Testis (tissue), 3 donors: Measurements from ENCODE around the gene CHD8. TPM values are rescaled to one million over a fixed set of nuclear protein-coding genes. Genes with fewer than 3 reads are reported as not detected.

ENCODE experiments used
- DNase-seq: peaks from one replicate; pipeline ENCODE4 v3.0.0-alpha.2; 2019
- H3K27ac ChIP-seq, 2 donors: fragments of 200-600 bp; sonication (generic); one replicate each; pipeline ENCODE4 v1.5.1; 2019
- H3K27me3 ChIP-seq: fragments of 200-600 bp; sonication (generic); one replicate; pipeline ENCODE4 v1.5.1; 2019
- H3K36me3 ChIP-seq: fragments of 200-600 bp; sonication (generic); one replicate; pipeline ENCODE4 v1.5.1; 2017; ENCODE audit warnings: low read depth; ENCODE audit errors: missing control alignments
- H3K4me1 ChIP-seq: fragments of 200-600 bp; sonication (generic); one replicate; pipeline ENCODE4 v1.5.1; 2019
- H3K4me3 ChIP-seq, 2 donors: fragments of 200-600 bp; sonication (generic); one replicate each; pipeline ENCODE4 v1.5.1; 2017 to 2019
- H3K9me3 ChIP-seq: fragments of 200-600 bp; sonication (generic); one replicate; pipeline ENCODE4 v1.5.1; 2017
- POLR2A ChIP-seq: fragments of 450-650 bp; IDR thresholded peaks from one replicate; pipeline ENCODE4 v1.6.1; 2017; ENCODE audit warnings: antibody characterized with exemption, mild to moderate bottlenecking, moderate library complexity
- WGBS, 2 donors: methylation state at CpG; one replicate each; pipeline ENCODE4 v1.1.5; 2018; 5-methylcytosine and 5-hydroxymethylcytosine counted together
- intact Hi-C: fragments of 100-400 bp; cut with DNase I; formaldehyde crosslinking; loops from one replicate; pipeline ENCODE4 v1.15.1; 2023; ENCODE audit warnings: low total_unique reads
- polyA plus RNA-seq: library from polyadenylated mRNA; stranded (reverse); fragments of 350-450 nt; fragmentation: Illumina TruSeq; extraction: RNeasy Lipid Tissue Mini Kit (QIAGEN cat#74804); gene quantifications from one replicate; pipeline ENCODE4 v1.2.3, GENCODE V29; 2014; ENCODE audit warnings: low read depth, low replicate concordance; ENCODE audit not compliant: insufficient read depth
- total RNA-seq, 2 donors: library from RNA; depleted of rRNA; stranded (reverse); fragments of >200 nt; gene quantifications; one replicate each; pipeline ENCODE4 v1.2.3, GENCODE V29; 2016
- TF ChIP-seq, protein P1 (sequence below), 3 experiments: fragments of 450-650 bp in 2 of 3; fragments of 200-600 bp in 1 of 3; sonication (generic) in 1 of 3; IDR thresholded peaks; one replicate each; pipeline ENCODE4 v1.5.1; 2016 to 2019; ENCODE audit warnings: antibody characterized with exemption in 3 of 3, mild to moderate bottlenecking in 2 of 3, moderate library complexity in 1 of 3

The CHD8 gene
- total and polyA plus RNA-seq, 3 donors from 2014 or later, result 67.3 to 87.4 (median 82.8) TPM

DNA sequence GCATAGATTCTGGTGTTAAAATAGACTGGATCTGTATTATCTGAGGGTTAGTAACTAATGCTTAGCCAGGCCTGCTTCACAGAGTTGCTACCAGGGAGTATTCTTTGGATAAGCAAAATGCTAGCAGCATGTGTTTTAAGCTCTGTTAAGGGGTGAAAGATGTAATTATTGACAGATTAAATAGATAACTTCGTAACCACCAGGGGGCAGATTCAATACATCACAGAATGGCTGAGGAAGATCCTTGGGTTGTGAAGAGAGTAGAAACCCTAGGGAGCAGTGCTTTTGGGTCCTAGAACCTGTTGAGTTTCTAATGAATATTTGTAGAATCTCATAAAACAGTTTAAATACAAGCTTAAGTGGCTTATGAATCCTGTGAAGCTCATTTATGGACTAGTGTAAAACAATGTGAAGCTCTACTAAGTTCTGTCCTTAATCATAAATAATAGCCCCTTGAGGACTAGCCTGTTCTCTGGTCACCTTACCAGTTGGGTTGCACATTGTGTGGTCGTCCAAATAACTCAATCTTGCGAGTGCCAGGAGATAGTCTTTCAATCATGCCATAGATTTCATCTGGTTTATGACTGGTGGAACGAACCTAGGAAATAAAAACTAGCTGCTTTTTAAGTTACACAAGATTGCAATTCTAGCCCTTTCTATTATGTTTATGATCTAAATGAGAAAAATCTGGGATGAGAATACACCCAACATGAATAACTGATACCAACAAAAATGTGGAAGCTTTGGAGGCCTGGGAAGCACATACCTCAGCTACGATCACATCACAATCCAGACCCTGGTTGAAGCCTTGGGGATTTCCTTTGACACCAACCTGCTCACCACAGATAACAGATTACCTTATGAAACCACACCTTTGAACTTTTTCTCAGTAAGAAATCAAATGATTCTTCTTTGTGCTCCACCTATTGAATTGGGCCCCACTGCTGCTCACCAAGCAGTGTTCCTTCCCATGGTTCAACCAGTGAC is 42.9 kb upstream of the CHD8 start:
- no peaks in the 10 kb centered on the region for H3K27me3 ChIP-seq

DNA sequence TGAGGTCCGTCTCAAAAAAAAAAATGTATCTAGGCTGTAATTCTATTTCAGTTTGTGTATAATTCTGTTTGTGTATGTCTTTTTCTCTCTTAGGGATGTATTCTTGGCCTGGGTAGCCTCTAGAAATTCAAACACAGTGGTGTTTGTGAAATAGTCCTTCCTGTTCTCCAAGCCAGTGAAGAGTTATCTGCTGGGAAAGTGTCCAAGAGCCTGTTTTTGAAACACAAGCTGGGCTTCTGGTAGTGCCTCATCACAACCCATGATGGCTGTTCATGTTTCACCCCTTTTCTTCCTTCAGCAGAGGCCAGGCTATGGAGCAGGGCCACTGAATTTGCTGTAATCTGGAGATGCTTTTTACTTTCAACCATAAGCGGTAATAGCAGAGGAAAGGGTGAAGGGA is 40.5 kb upstream of the CHD8 start:
- WGBS, 2 donors, result 89 to 90% methylated on average over 2 of the region's 2 CpGs
- no peaks in the 10 kb centered on the region for H3K9me3 ChIP-seq
- no peak overlapping the region for H3K4me3 ChIP-seq
- H3K27me3 ChIP-seq, result no peaks in the 10 kb centered on the region
- no peak for DNase-seq
- no peak overlapping the region for H3K27ac ChIP-seq
- TF ChIP-seq, protein P1, sequence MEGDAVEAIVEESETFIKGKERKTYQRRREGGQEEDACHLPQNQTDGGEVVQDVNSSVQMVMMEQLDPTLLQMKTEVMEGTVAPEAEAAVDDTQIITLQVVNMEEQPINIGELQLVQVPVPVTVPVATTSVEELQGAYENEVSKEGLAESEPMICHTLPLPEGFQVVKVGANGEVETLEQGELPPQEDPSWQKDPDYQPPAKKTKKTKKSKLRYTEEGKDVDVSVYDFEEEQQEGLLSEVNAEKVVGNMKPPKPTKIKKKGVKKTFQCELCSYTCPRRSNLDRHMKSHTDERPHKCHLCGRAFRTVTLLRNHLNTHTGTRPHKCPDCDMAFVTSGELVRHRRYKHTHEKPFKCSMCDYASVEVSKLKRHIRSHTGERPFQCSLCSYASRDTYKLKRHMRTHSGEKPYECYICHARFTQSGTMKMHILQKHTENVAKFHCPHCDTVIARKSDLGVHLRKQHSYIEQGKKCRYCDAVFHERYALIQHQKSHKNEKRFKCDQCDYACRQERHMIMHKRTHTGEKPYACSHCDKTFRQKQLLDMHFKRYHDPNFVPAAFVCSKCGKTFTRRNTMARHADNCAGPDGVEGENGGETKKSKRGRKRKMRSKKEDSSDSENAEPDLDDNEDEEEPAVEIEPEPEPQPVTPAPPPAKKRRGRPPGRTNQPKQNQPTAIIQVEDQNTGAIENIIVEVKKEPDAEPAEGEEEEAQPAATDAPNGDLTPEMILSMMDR (IDR thresholded peaks at IDR 0.05), result no peak
- no peak for TF ChIP-seq POLR2A
- H3K4me1 ChIP-seq, result no peaks in the 10 kb centered on the region
- intact Hi-C loops, result no loop called here
- no peaks in the 10 kb centered on the region for H3K36me3 ChIP-seq

More for the DNA sequence above, 42.9 kb upstream of the CHD8 start:
- no peaks in the 10 kb centered on the region for H3K36me3 ChIP-seq
- no peak for DNase-seq
- no peak overlapping the region for H3K4me3 ChIP-seq
- 67 to 74% methylated on average over 5 of the region's 5 CpGs for WGBS, 2 donors
- H3K9me3 ChIP-seq, result no peaks in the 10 kb centered on the region
- no peak overlapping the region for H3K27ac ChIP-seq
- no peak for TF ChIP-seq POLR2A
- TF ChIP-seq, protein P1 (IDR thresholded peaks at IDR 0.05), result peak; percentile 15 to 50 (median 33)
- no peaks in the 10 kb centered on the region for H3K4me1 ChIP-seq
- intact Hi-C loops, result no loop called here

DNA sequence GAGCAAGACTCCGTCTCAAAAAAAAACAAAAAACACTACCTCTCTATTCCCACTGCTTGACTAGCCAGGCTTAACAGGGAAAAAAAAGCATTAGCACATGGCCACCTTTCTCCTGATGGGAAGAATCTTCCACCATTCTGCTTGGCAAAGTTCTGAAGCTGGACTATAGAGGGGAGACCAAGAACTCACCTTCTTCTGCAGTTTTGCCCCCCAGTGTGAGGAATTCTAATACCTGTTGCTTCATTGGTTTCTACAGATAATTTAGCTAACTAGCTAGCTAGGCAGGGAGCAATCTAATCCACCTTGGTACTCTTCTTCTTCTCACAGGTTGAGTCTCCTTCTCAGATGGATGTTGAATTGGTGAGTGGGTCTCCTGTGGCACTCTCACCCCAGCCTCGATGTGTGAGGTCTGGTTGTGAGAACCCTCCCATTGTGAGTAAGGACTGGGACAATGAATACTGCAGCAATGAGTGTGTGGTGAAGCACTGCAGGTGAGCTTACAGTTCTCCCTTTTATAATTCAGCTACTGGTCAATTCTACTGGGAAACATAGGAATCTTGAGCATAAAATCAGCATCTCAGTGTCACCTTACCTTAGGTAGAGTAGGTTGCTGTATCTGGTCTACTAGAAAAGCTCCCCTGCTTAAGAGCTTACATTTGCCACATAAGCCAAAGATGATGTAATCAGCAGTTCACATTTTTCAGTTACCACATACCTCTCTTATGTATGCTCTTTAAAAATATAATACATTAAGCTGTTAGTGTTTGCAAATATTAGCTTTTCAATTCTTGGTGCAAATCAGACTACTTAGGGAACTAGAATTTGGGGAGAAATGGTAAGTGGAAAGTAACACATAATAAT is 39.2 kb upstream of the CHD8 start:
- no peak for DNase-seq
- no peaks in the 10 kb centered on the region for H3K9me3 ChIP-seq
- no peaks in the 10 kb centered on the region for H3K27me3 ChIP-seq
- TF ChIP-seq, protein P1 (IDR thresholded peaks at IDR 0.05), result no peak
- TF ChIP-seq POLR2A, result no peak
- H3K4me1 ChIP-seq, result no peaks in the 10 kb centered on the region
- H3K27ac ChIP-seq, result no peak overlapping the region
- H3K36me3 ChIP-seq, result no peaks in the 10 kb centered on the region
- WGBS, 2 donors, result 72 to 92% methylated on average over 2 of the region's 2 CpGs
- H3K4me3 ChIP-seq, result no peak overlapping the region
- intact Hi-C loops, result no loop called here

DNA sequence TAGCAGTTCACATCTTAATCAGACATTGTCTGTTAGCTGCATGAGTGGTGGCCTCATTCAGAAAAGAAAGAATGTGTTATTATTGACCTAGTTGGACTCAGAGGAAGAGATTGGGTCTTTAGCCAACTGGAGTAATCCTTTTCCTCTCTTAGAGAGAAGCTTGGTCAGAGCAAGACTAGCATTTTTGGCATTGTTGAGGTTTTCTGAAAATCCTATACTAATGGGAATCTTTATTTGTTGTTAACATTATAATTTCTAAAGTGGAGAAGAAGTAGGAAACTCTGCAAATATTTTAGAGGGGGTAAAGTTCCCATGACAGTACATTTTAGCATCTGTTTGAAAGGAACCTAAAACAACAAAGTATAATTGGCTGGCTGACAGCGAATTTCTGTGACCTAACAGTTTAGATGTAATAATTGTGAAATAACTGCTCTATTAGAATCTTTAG is 30.7 kb upstream of the CHD8 start:
- Histone ChIP-seq H3K4me1 (no peaks in the 10 kb centered on the region), H3K9me3 (no peaks in the 10 kb centered on the region), H3K4me3 (no peak overlapping the region), H3K27ac (no peak overlapping the region), H3K36me3 (no peaks in the 10 kb centered on the region), H3K27me3 (no peaks in the 10 kb centered on the region)
- TF ChIP-seq, protein P1 (IDR thresholded peaks at IDR 0.05), result no peak
- TF ChIP-seq POLR2A, result no peak
- intact Hi-C loops, result no loop called here
- no peak for DNase-seq
- WGBS, 2 donors, result 86 to 93% methylated on average over 1 of the region's 1 CpG
